Esophagus squamous epithelium (tissue), 4 donors: ENCODE results near the gene MDGA2.

Source experiments
- CTCF ChIP-seq, 6 experiments: fragments of 450-650 bp in 4 of 6; fragments of 200-600 bp in 2 of 6; sonication (generic) in 2 of 6; IDR thresholded peaks; one replicate each; pipeline ENCODE4 v1.5.1; 2016 to 2019; ENCODE audit warnings: antibody characterized with exemption in 6 of 6, mild to moderate bottlenecking in 4 of 6, moderate library complexity in 4 of 6
- POLR2A ChIP-seq, 4 donors: fragments of 450-650 bp; IDR thresholded peaks; one replicate each; pipeline ENCODE4 v1.6.1; 2017; ENCODE audit warnings: antibody characterized with exemption in 4 of 4, mild to moderate bottlenecking in 4 of 4, moderate library complexity in 3 of 4

GRCh38 chr14:47435331-47435965 lies 240.0 kb downstream of the MDGA2 start:
- no peak for TF ChIP-seq CTCF (IDR thresholded peaks at IDR 0.05)
- no peak for TF ChIP-seq POLR2A (IDR thresholded peaks at IDR 0.05)
